Liver (tissue), 9 donors: ENCODE results near the gene EFNA2. TPM values are rescaled to one million over a fixed set of nuclear protein-coding genes. Genes with fewer than 3 reads are reported as not detected.

Experiments used
- DNase-seq: peaks from one replicate; pipeline ENCODE4 v3.0.0-alpha.2; 2017; ENCODE audit warnings: low spot score
- H3K27ac ChIP-seq, 2 donors: one replicate each; pipeline ENCODE4 v1.7.0; 2013; ENCODE audit warnings: inconsistent platforms in 2 of 2, low read length in 2 of 2, control low read depth in 1 of 2, low read depth in 1 of 2, mild to moderate bottlenecking in 1 of 2
- H3K27me3 ChIP-seq, 4 donors: one replicate each; pipeline versions ENCODE4 v1.6.1 to v1.7.0; 2013; ENCODE audit warnings: low read length in 3 of 4, inconsistent platforms in 1 of 4, mild to moderate bottlenecking in 1 of 4, moderate library complexity in 1 of 4; ENCODE audit not compliant: control insufficient read depth in 4 of 4, insufficient read depth in 4 of 4
- H3K36me3 ChIP-seq, 4 donors: one replicate each; pipeline versions ENCODE4 v1.6.1 to v1.7.0; 2013; ENCODE audit warnings: low read length in 3 of 4, mild to moderate bottlenecking in 3 of 4, low read depth in 1 of 4, moderate library complexity in 1 of 4; ENCODE audit not compliant: control insufficient read depth in 4 of 4, insufficient read depth in 3 of 4
- H3K4me1 ChIP-seq, 4 donors: one replicate each; pipeline versions ENCODE4 v1.6.1 to v1.7.0; 2013; ENCODE audit warnings: low read length in 3 of 4, mild to moderate bottlenecking in 3 of 4, moderate library complexity in 1 of 4; ENCODE audit not compliant: control insufficient read depth in 4 of 4, insufficient read depth in 4 of 4
- H3K4me3 ChIP-seq, 3 donors: one replicate each; pipeline versions ENCODE4 v1.6.1 to v1.7.0; 2013; ENCODE audit warnings: low read length in 3 of 3, control low read depth in 1 of 3, low read depth in 1 of 3, mild to moderate bottlenecking in 1 of 3
- H3K9ac ChIP-seq, 2 donors: one replicate each; pipeline ENCODE4 v1.7.0; 2013; ENCODE audit warnings: low read length in 2 of 2, mild to moderate bottlenecking in 2 of 2, moderate library complexity in 2 of 2, control low read depth in 1 of 2, low read depth in 1 of 2
- H3K9me3 ChIP-seq, 4 donors: one replicate each; pipeline versions ENCODE4 v1.6.1 to v1.7.0; 2013; ENCODE audit warnings: low read length in 3 of 4; ENCODE audit not compliant: control insufficient read depth in 4 of 4
- EGR1 ChIP-seq, 2 donors: IDR thresholded peaks; 2 replicates each; pipeline ENCODE4 v1.6.1; 2016 to 2018; ENCODE audit warnings: antibody characterized with exemption in 2 of 2, low read depth in 2 of 2
- FOXA1 ChIP-seq: IDR thresholded peaks from 2 replicates; pipeline ENCODE4 v1.6.1; 2016; ENCODE audit warnings: antibody characterized with exemption
- FOXA2 ChIP-seq: IDR thresholded peaks from 2 replicates; pipeline ENCODE4 v1.6.1; 2016; ENCODE audit warnings: antibody characterized with exemption
- GABPA ChIP-seq, 2 donors: IDR thresholded peaks in 1 of 2; conservative IDR thresholded peaks in 1 of 2; 2 replicates each; pipeline ENCODE4 v1.6.1; 2016; ENCODE audit warnings: antibody characterized with exemption in 2 of 2, mild to moderate bottlenecking in 1 of 2, moderate library complexity in 1 of 2
- HNF4A ChIP-seq, 2 donors: conservative IDR thresholded peaks; 2 replicates each; pipeline ENCODE4 v1.6.1; 2016; ENCODE audit warnings: antibody characterized with exemption in 2 of 2, mild to moderate bottlenecking in 2 of 2
- HNF4G ChIP-seq: IDR thresholded peaks from 2 replicates; pipeline ENCODE4 v1.6.1; 2016; ENCODE audit warnings: antibody characterized with exemption
- JUND ChIP-seq, 2 donors: IDR thresholded peaks; 2 replicates each; pipeline ENCODE4 v1.6.1; 2016; ENCODE audit warnings: antibody characterized with exemption in 2 of 2
- NR2F2 ChIP-seq: IDR thresholded peaks from 2 replicates; pipeline ENCODE4 v1.6.1; 2016; ENCODE audit warnings: antibody characterized with exemption
- RAD21 ChIP-seq, 2 donors: IDR thresholded peaks; 2 replicates each; pipeline ENCODE4 v1.6.1; 2016; ENCODE audit warnings: antibody characterized with exemption in 2 of 2, mild to moderate bottlenecking in 2 of 2
- RXRA ChIP-seq, 2 donors: IDR thresholded peaks; 2 replicates each; pipeline ENCODE4 v1.6.1; 2017 to 2018; ENCODE audit warnings: antibody characterized with exemption in 2 of 2, mild to moderate bottlenecking in 1 of 2
- SP1 ChIP-seq: IDR thresholded peaks from 2 replicates; pipeline ENCODE4 v1.6.1; 2018; ENCODE audit warnings: antibody characterized with exemption, mild to moderate bottlenecking
- TAF1 ChIP-seq: conservative IDR thresholded peaks from 2 replicates; pipeline ENCODE4 v1.6.1; 2016; ENCODE audit warnings: antibody characterized with exemption, mild to moderate bottlenecking
- YY1 ChIP-seq: IDR thresholded peaks from 2 replicates; pipeline ENCODE4 v1.6.1; 2016; ENCODE audit warnings: antibody characterized with exemption, mild to moderate bottlenecking
- WGBS: extraction: QIAGEN DNeasy Blood & Tissue Kit; methylation state at CpG from one replicate; pipeline ENCODE4 v1.1.7; 2013; 5-methylcytosine and 5-hydroxymethylcytosine counted together
- polyA plus RNA-seq, 2 donors: library from polyadenylated mRNA; stranded (reverse) in 1 of 2; unstranded in 1 of 2; fragments of 200-250 nt in 1 of 2; fragments of >200 nt in 1 of 2; fragmentation: Nextera tagmentation in 1 of 2; extraction: Ambion mirVana in 1 of 2; gene quantifications; one replicate each; pipeline versions ENCODE4 v1.2.1 to v1.2.3, GENCODE V29; 2013 to 2015
- total RNA-seq, 2 donors: library from RNA; depleted of rRNA; stranded (reverse); fragments of >200 nt; gene quantifications; one replicate each; pipeline ENCODE4 v1.2.3, GENCODE V29; 2014
- TF ChIP-seq, protein P1 (sequence below): IDR thresholded peaks from 2 replicates; pipeline ENCODE4 v1.6.1; 2016; ENCODE audit warnings: antibody characterized with exemption
- TF ChIP-seq, protein P2 (sequence below): IDR thresholded peaks from 2 replicates; pipeline ENCODE4 v1.6.1; 2016; ENCODE audit warnings: antibody characterized with exemption
- TF ChIP-seq, protein P3 (sequence below): fragments of 150-350 bp; IDR thresholded peaks from 2 replicates; pipeline ENCODE4 v1.5.1; 2017; ENCODE audit warnings: improper control_type of control experiment, low read depth, low read length; ENCODE audit not compliant: missing input control
- TF ChIP-seq, protein P4 (sequence below): IDR thresholded peaks from 2 replicates; pipeline ENCODE4 v1.6.1; 2016; ENCODE audit warnings: antibody characterized with exemption
- TF ChIP-seq, protein P5 (sequence below): IDR thresholded peaks from 2 replicates; pipeline ENCODE4 v1.6.1; 2016; ENCODE audit warnings: antibody characterized with exemption, mild to moderate bottlenecking
- donor health status: healthy.
- donor health status: healthy.
- donor health status: healthy.
- donor health status: healthy.
- donor health status: healthy.

Gene EFNA2
- total and polyA plus RNA-seq, 4 donors: 0.98 to 9.8 (median 4.3) TPM

DNA sequence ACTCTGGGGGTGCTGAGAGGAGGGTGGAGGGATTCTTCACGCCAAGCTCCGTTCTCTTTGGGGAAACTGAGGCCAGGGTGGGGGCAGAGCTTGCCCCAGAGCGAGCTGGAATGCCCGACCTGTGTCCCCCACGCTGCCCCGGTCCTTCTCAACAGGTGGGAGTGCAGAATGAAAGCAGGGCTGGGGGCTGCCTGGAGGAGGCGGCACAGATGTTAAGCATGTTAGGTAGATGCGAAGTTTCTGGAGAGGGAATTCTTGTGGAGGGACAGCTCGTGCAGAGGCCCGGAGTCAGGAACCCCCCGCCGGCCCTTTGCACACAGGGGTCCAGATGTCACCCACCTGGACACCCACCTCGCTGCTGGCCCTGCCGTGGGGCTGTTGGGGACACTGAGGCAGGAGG is 9.0 kb downstream of the EFNA2 start:
- no peak for DNase-seq
- no peaks in the 10 kb centered on the region for H3K9me3 ChIP-seq
- H3K36me3 ChIP-seq: peaks cover 0 to 5% (median 0%) of the 10 kb centered on the region in 4 donors
- no peaks in the 10 kb centered on the region for H3K27me3 ChIP-seq
- TF ChIP-seq, protein P1, sequence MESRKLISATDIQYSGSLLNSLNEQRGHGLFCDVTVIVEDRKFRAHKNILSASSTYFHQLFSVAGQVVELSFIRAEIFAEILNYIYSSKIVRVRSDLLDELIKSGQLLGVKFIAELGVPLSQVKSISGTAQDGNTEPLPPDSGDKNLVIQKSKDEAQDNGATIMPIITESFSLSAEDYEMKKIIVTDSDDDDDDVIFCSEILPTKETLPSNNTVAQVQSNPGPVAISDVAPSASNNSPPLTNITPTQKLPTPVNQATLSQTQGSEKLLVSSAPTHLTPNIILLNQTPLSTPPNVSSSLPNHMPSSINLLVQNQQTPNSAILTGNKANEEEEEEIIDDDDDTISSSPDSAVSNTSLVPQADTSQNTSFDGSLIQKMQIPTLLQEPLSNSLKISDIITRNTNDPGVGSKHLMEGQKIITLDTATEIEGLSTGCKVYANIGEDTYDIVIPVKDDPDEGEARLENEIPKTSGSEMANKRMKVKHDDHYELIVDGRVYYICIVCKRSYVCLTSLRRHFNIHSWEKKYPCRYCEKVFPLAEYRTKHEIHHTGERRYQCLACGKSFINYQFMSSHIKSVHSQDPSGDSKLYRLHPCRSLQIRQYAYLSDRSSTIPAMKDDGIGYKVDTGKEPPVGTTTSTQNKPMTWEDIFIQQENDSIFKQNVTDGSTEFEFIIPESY: no peak
- TF ChIP-seq YY1 (no peak), HNF4G (no peak), GABPA (IDR thresholded peaks at IDR 0.05 in 1 of 2, conservative IDR thresholded peaks at IDR 0.05 in 1 of 2) (no peak), JUND (IDR thresholded peaks at IDR 0.05) (no peak), FOXA1 (no peak), SP1 (no peak), NR2F2 (no peak), RAD21 (IDR thresholded peaks at IDR 0.05) (no peak), EGR1 (IDR thresholded peaks at IDR 0.05; ENCODE audit: low read depth in 2 of 2) (no peak), HNF4A (conservative IDR thresholded peaks at IDR 0.05) (no peak), TAF1 (no peak), FOXA2 (no peak), RXRA (IDR thresholded peaks at IDR 0.05) (no peak)
- TF ChIP-seq, protein P2, sequence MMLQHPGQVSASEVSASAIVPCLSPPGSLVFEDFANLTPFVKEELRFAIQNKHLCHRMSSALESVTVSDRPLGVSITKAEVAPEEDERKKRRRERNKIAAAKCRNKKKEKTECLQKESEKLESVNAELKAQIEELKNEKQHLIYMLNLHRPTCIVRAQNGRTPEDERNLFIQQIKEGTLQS: no peak
- TF ChIP-seq, protein P3, sequence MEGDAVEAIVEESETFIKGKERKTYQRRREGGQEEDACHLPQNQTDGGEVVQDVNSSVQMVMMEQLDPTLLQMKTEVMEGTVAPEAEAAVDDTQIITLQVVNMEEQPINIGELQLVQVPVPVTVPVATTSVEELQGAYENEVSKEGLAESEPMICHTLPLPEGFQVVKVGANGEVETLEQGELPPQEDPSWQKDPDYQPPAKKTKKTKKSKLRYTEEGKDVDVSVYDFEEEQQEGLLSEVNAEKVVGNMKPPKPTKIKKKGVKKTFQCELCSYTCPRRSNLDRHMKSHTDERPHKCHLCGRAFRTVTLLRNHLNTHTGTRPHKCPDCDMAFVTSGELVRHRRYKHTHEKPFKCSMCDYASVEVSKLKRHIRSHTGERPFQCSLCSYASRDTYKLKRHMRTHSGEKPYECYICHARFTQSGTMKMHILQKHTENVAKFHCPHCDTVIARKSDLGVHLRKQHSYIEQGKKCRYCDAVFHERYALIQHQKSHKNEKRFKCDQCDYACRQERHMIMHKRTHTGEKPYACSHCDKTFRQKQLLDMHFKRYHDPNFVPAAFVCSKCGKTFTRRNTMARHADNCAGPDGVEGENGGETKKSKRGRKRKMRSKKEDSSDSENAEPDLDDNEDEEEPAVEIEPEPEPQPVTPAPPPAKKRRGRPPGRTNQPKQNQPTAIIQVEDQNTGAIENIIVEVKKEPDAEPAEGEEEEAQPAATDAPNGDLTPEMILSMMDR: no peak
- TF ChIP-seq, protein P4, sequence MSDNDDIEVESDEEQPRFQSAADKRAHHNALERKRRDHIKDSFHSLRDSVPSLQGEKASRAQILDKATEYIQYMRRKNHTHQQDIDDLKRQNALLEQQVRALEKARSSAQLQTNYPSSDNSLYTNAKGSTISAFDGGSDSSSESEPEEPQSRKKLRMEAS: no peak
- TF ChIP-seq, protein P5, sequence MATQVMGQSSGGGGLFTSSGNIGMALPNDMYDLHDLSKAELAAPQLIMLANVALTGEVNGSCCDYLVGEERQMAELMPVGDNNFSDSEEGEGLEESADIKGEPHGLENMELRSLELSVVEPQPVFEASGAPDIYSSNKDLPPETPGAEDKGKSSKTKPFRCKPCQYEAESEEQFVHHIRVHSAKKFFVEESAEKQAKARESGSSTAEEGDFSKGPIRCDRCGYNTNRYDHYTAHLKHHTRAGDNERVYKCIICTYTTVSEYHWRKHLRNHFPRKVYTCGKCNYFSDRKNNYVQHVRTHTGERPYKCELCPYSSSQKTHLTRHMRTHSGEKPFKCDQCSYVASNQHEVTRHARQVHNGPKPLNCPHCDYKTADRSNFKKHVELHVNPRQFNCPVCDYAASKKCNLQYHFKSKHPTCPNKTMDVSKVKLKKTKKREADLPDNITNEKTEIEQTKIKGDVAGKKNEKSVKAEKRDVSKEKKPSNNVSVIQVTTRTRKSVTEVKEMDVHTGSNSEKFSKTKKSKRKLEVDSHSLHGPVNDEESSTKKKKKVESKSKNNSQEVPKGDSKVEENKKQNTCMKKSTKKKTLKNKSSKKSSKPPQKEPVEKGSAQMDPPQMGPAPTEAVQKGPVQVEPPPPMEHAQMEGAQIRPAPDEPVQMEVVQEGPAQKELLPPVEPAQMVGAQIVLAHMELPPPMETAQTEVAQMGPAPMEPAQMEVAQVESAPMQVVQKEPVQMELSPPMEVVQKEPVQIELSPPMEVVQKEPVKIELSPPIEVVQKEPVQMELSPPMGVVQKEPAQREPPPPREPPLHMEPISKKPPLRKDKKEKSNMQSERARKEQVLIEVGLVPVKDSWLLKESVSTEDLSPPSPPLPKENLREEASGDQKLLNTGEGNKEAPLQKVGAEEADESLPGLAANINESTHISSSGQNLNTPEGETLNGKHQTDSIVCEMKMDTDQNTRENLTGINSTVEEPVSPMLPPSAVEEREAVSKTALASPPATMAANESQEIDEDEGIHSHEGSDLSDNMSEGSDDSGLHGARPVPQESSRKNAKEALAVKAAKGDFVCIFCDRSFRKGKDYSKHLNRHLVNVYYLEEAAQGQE: no peak
- H3K27ac ChIP-seq: no peak overlapping the region
- H3K9ac ChIP-seq: no peak overlapping the region
- WGBS: 85% methylated on average over 14 of the region's 14 CpGs
- H3K4me1 ChIP-seq: peaks cover 12 to 37% (median 23%) of the 10 kb centered on the region in 4 donors
- no peak overlapping the region for H3K4me3 ChIP-seq
